Activated T-cell treated with anti-CD3 and anti-CD28 coated beads, Interleukin-2, amount 50 U/mL, for 24 hours (primary cell): ENCODE results near the gene HIVEP1.
A peak's percentile ranks its signal among the peaks of the same experiment; 100 is the strongest.
"Not testable (repeated sequence)": the region's sequence is repeated elsewhere in the genome, so short reads cannot be mapped to it uniquely, and the experiment has no call there.

Experiments used
- DNase-seq: peaks from one replicate; pipeline ENCODE4 v3.0.0-alpha.2; 2020
- H3K27ac Mint-ChIP-seq: 2 replicates; pipeline ENCODE4 v1.8.0; 2020; ENCODE audit warnings: mild to moderate bottlenecking, mixed read lengths
- H3K27me3 Mint-ChIP-seq: 2 replicates; pipeline ENCODE4 v1.8.0; 2020; ENCODE audit warnings: mixed read lengths
- H3K36me3 Mint-ChIP-seq: 2 replicates; pipeline ENCODE4 v1.8.0; 2020; ENCODE audit warnings: low read depth, mixed read lengths
- H3K4me1 Mint-ChIP-seq: 2 replicates; pipeline ENCODE4 v1.8.0; 2020; ENCODE audit warnings: low read depth, mixed read lengths
- H3K4me3 Mint-ChIP-seq: 2 replicates; pipeline ENCODE4 v1.8.0; 2020; ENCODE audit warnings: mild to moderate bottlenecking, moderate library complexity, mixed read lengths
- H3K9me3 Mint-ChIP-seq: 2 replicates; pipeline ENCODE4 v1.8.0; 2020; ENCODE audit warnings: mixed read lengths

HIVEP1 gene

GRCh38 chr6:12162213-12162612 is 150.1 kb downstream of the HIVEP1 start:
- Mint-ChIP-seq H3K36me3 (peaks cover 64% of the 10 kb centered on the region), H3K27ac (no peak overlapping the region), H3K27me3 (no peaks in the 10 kb centered on the region), H3K4me3 (no peak overlapping the region), H3K4me1 (peaks cover 36% of the 10 kb centered on the region), H3K9me3 (no peaks in the 10 kb centered on the region)
- DNase-seq: no peak

GRCh38 chr6:12163149-12163548 is 151.0 kb downstream of the HIVEP1 start:
- H3K27me3 Mint-ChIP-seq: no peaks in the 10 kb centered on the region
- no peak overlapping the region for H3K4me3 Mint-ChIP-seq
- H3K27ac Mint-ChIP-seq: peak overlapping the region; percentile 46
- peaks cover 57% of the 10 kb centered on the region for H3K36me3 Mint-ChIP-seq
- H3K4me1 Mint-ChIP-seq: peaks cover 31% of the 10 kb centered on the region
- no peak for DNase-seq
- no peaks in the 10 kb centered on the region for H3K9me3 Mint-ChIP-seq

- H3K36me3 Mint-ChIP-seq: peaks cover 53% of the 10 kb centered on the region
- no peak for DNase-seq
- no peaks in the 10 kb centered on the region for H3K27me3 Mint-ChIP-seq
- peak overlapping the region; percentile 46 for H3K27ac Mint-ChIP-seq
- no peaks in the 10 kb centered on the region for H3K9me3 Mint-ChIP-seq
- H3K4me1 Mint-ChIP-seq: peaks cover 30% of the 10 kb centered on the region
- no peak overlapping the region for H3K4me3 Mint-ChIP-seq
These were observed 151.8 kb downstream of the HIVEP1 start for GRCh38 chr6:12163744-12164507.

GRCh38 chr6:12164508-12164770 is 152.3 kb downstream of the HIVEP1 start:
- Mint-ChIP-seq H3K27me3 (no peaks in the 10 kb centered on the region), H3K4me3 (no peak overlapping the region), H3K9me3 (no peaks in the 10 kb centered on the region), H3K4me1 (peaks cover 33% of the 10 kb centered on the region), H3K36me3 (peaks cover 53% of the 10 kb centered on the region), H3K27ac (no peak overlapping the region)
- DNase-seq: no peak

- no peak overlapping the region for H3K27ac Mint-ChIP-seq
- DNase-seq: no peak
- H3K4me3 Mint-ChIP-seq: no peak overlapping the region
- peaks cover 30% of the 10 kb centered on the region for H3K4me1 Mint-ChIP-seq
- peaks cover 48% of the 10 kb centered on the region for H3K36me3 Mint-ChIP-seq
- no peaks in the 10 kb centered on the region for H3K27me3 Mint-ChIP-seq
- H3K9me3 Mint-ChIP-seq: no peaks in the 10 kb centered on the region
These were observed 153.2 kb downstream of the HIVEP1 start for GRCh38 chr6:12165297-12165696.

GRCh38 chr6:12165722-12166280 is 153.7 kb downstream of the HIVEP1 start:
- Mint-ChIP-seq H3K9me3 (no peaks in the 10 kb centered on the region), H3K27ac (no peak overlapping the region), H3K27me3 (no peaks in the 10 kb centered on the region), H3K4me1 (peaks cover 28% of the 10 kb centered on the region), H3K36me3 (peaks cover 43% of the 10 kb centered on the region), H3K4me3 (no peak overlapping the region)
- DNase-seq: no peak

GRCh38 chr6:12169377-12169776 is 157.3 kb downstream of the HIVEP1 start:
- H3K36me3 Mint-ChIP-seq: peaks cover 7% of the 10 kb centered on the region
- no peak overlapping the region for H3K4me3 Mint-ChIP-seq
- no peaks in the 10 kb centered on the region for H3K27me3 Mint-ChIP-seq
- H3K4me1 Mint-ChIP-seq: peaks cover 3% of the 10 kb centered on the region
- H3K9me3 Mint-ChIP-seq: no peaks in the 10 kb centered on the region
- no peak for DNase-seq
- H3K27ac Mint-ChIP-seq: no peak overlapping the region

GRCh38 chr6:12170351-12171092 is 158.4 kb downstream of the HIVEP1 start:
- H3K4me3 Mint-ChIP-seq: no peak overlapping the region
- H3K9me3 Mint-ChIP-seq: no peaks in the 10 kb centered on the region
- peaks cover 3% of the 10 kb centered on the region for H3K4me1 Mint-ChIP-seq
- H3K27me3 Mint-ChIP-seq: no peaks in the 10 kb centered on the region
- DNase-seq: no peak
- no peaks in the 10 kb centered on the region for H3K36me3 Mint-ChIP-seq
- no peak overlapping the region for H3K27ac Mint-ChIP-seq

- Mint-ChIP-seq H3K9me3 (peaks cover under 1% of the 10 kb centered on the region), H3K4me1 (peaks cover 3% of the 10 kb centered on the region), H3K4me3 (no peak overlapping the region), H3K36me3 (no peaks in the 10 kb centered on the region), H3K27ac (no peak overlapping the region), H3K27me3 (peaks cover 1% of the 10 kb centered on the region)
- no peak for DNase-seq
These were observed 159.6 kb downstream of the HIVEP1 start for GRCh38 chr6:12171717-12172116.

GRCh38 chr6:12172572-12172971 is 160.5 kb downstream of the HIVEP1 start:
- Mint-ChIP-seq H3K27ac (no peak overlapping the region), H3K36me3 (no peaks in the 10 kb centered on the region), H3K4me1 (peaks cover 3% of the 10 kb centered on the region), H3K9me3 (peaks cover 4% of the 10 kb centered on the region), H3K4me3 (no peak overlapping the region), H3K27me3 (peaks cover 3% of the 10 kb centered on the region)
- no peak for DNase-seq

- H3K36me3 Mint-ChIP-seq: no peaks in the 10 kb centered on the region
- no peak for DNase-seq
- peaks cover 3% of the 10 kb centered on the region for H3K4me1 Mint-ChIP-seq
These were observed 161.1 kb downstream of the HIVEP1 start for GRCh38 chr6:12173181-12173580.

GRCh38 chr6:12173661-12174060 is 161.5 kb downstream of the HIVEP1 start:
- H3K27me3 Mint-ChIP-seq: peaks cover 3% of the 10 kb centered on the region
- no peaks in the 10 kb centered on the region for H3K36me3 Mint-ChIP-seq
- no peak overlapping the region for H3K27ac Mint-ChIP-seq
- H3K9me3 Mint-ChIP-seq: peaks cover 4% of the 10 kb centered on the region
- no peak overlapping the region for H3K4me3 Mint-ChIP-seq
- DNase-seq: no peak
- peaks cover 3% of the 10 kb centered on the region for H3K4me1 Mint-ChIP-seq

More at GRCh38 chr6:12173181-12173580, 161.1 kb downstream of the HIVEP1 start:
- Mint-ChIP-seq H3K9me3 (peaks cover 4% of the 10 kb centered on the region), H3K4me3 (no peak overlapping the region), H3K27ac (no peak overlapping the region), H3K27me3 (peaks cover 3% of the 10 kb centered on the region)

- Mint-ChIP-seq H3K4me1 (no peaks in the 10 kb centered on the region), H3K9me3 (peaks cover 4% of the 10 kb centered on the region), H3K36me3 (no peaks in the 10 kb centered on the region), H3K27ac (no peak overlapping the region), H3K27me3 (peaks cover 3% of the 10 kb centered on the region), H3K4me3 (no peak overlapping the region)
- no peak for DNase-seq
These were observed 162.8 kb downstream of the HIVEP1 start for GRCh38 chr6:12174878-12175277.

GRCh38 chr6:12175626-12176025 is 163.5 kb downstream of the HIVEP1 start:
- Mint-ChIP-seq H3K9me3 (peaks cover 4% of the 10 kb centered on the region), H3K27ac (no peak overlapping the region), H3K4me3 (no peak overlapping the region), H3K4me1 (no peaks in the 10 kb centered on the region), H3K36me3 (no peaks in the 10 kb centered on the region), H3K27me3 (peaks cover 3% of the 10 kb centered on the region)
- no peak for DNase-seq

- H3K27ac Mint-ChIP-seq, H3K36me3 Mint-ChIP-seq, H3K4me3 Mint-ChIP-seq, H3K4me1 Mint-ChIP-seq, DNase-seq, H3K9me3 Mint-ChIP-seq, H3K27me3 Mint-ChIP-seq: not testable (repeated sequence)
These were observed 164.7 kb downstream of the HIVEP1 start for GRCh38 chr6:12176782-12177181.
